Raji (cell line): ENCODE results near the gene SRGAP1.

ENCODE experiments used
- POLR2A ChIP-seq: IDR thresholded peaks from 2 replicates; pipeline ENCODE4 v1.6.1; 2011; ENCODE audit warnings: low read depth, low read length, control low read depth; ENCODE audit not compliant: insufficient read depth

The SRGAP1 gene

GRCh38 chr12:63976902-63977395, 132.4 kb downstream of the SRGAP1 start:
- TF ChIP-seq POLR2A = no peak

GRCh38 chr12:63977441-63977840, 132.9 kb downstream of the SRGAP1 start:
- no peak for TF ChIP-seq POLR2A

- TF ChIP-seq POLR2A = no peak
These were observed 134.0 kb downstream of the SRGAP1 start for GRCh38 chr12:63978519-63978918.

- no peak for TF ChIP-seq POLR2A
These were observed 135.7 kb downstream of the SRGAP1 start for GRCh38 chr12:63980211-63980610.

- TF ChIP-seq POLR2A = no peak
These were observed 136.8 kb downstream of the SRGAP1 start for GRCh38 chr12:63981343-63981742.

- TF ChIP-seq POLR2A = no peak
These were observed 138.2 kb downstream of the SRGAP1 start for GRCh38 chr12:63982604-63983295.

GRCh38 chr12:63985456-63985855, 141.0 kb downstream of the SRGAP1 start:
- TF ChIP-seq POLR2A = no peak

GRCh38 chr12:63985945-63986344, 141.4 kb downstream of the SRGAP1 start:
- no peak for TF ChIP-seq POLR2A

GRCh38 chr12:63989301-63989845, 144.9 kb downstream of the SRGAP1 start:
- no peak for TF ChIP-seq POLR2A

GRCh38 chr12:63990828-63991547, 146.5 kb downstream of the SRGAP1 start:
- no peak for TF ChIP-seq POLR2A

- TF ChIP-seq POLR2A = no peak
These were observed 150.2 kb downstream of the SRGAP1 start for GRCh38 chr12:63994704-63995103.

GRCh38 chr12:63995512-63995911, 151.0 kb downstream of the SRGAP1 start:
- TF ChIP-seq POLR2A = no peak

DNA sequence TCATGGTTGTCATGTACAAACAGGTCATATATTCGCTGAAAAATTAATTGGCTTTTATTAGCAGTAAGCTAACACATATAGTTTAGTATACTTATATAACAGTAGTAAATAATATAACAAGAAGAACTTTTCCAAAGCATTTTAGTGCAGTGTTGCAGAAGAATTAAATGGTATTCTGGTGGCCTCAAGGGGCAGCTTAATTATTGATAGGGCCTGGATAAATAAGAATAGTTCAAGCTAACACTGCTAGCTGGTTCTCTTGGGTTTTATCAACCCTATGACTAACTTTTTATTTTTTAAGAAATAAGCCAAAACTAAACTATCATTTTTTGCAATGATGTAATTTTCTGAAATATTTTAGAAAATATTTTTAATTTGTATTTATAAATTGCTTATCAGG, 152.1 kb downstream of the SRGAP1 start:
- no peak for TF ChIP-seq POLR2A

- no peak for TF ChIP-seq POLR2A
These were observed 152.7 kb downstream of the SRGAP1 start for GRCh38 chr12:63997198-63997597.

- TF ChIP-seq POLR2A = no peak
These were observed 154.1 kb downstream of the SRGAP1 start for GRCh38 chr12:63998584-63998983.

DNA sequence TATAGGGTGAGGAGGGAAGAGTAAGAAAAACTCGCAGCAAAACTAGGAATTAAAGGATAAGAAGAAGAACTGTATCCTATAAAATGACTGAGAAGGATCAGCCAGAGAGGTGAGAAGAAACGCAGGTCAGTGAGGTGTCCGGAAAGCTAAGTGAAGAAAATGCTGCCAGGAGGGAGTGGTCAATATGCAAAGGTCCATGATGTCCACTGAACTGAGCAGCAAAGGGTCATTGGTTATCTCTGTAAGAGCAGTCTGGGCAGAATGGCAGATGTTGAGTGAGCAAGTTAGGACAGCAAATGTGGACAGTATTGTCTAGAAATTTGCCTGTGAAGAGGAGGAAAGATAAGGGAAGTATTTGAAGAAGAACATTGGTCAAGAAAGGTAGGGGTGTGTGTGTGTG, 155.4 kb downstream of the SRGAP1 start:
- no peak for TF ChIP-seq POLR2A

GRCh38 chr12:64001439-64001838, 156.9 kb downstream of the SRGAP1 start:
- no peak for TF ChIP-seq POLR2A

- no peak for TF ChIP-seq POLR2A
These were observed 160.1 kb downstream of the SRGAP1 start for GRCh38 chr12:64004641-64005040.
